Ishikawa (cell line): ENCODE results near the gene RNF183.

Source experiments
- CEBPB ChIP-seq: IDR thresholded peaks from 2 replicates; pipeline ENCODE4 v1.6.1; 2012
- CREB1 ChIP-seq: IDR thresholded peaks from 2 replicates; pipeline ENCODE4 v1.6.1; 2012; ENCODE audit warnings: low read depth
- EGR1 ChIP-seq: IDR thresholded peaks from 2 replicates; pipeline ENCODE4 v1.6.1; 2012
- EP300 ChIP-seq: IDR thresholded peaks from 2 replicates; pipeline ENCODE4 v1.6.1; 2012; ENCODE audit warnings: borderline replicate concordance
- FOXM1 ChIP-seq: IDR thresholded peaks from 2 replicates; pipeline ENCODE4 v1.6.1; 2012; ENCODE audit warnings: low read depth, borderline replicate concordance
- MAX ChIP-seq: IDR thresholded peaks from 2 replicates; pipeline ENCODE4 v1.6.1; 2012
- TCF12 ChIP-seq: IDR thresholded peaks from 2 replicates; pipeline ENCODE4 v1.6.1; 2012; ENCODE audit warnings: low read depth

- TF ChIP-seq EP300 = no peak
- no peak for TF ChIP-seq CREB1
- TF ChIP-seq MAX = no peak
- TF ChIP-seq CEBPB = no peak
- TF ChIP-seq EGR1 = no peak
- no peak for TF ChIP-seq FOXM1
- TF ChIP-seq TCF12 = no peak
Measured at GRCh38 chr9:113269355-113269754, 33.8 kb downstream of the RNF183 start.
